Caco-2 (cell line): ENCODE data around the gene TERB1. TPM values are rescaled to one million over a fixed set of nuclear protein-coding genes. Genes with fewer than 3 reads are reported as not detected.

Experiments used
- BruUV-seq: library from RNA; stranded (reverse); fragments of 400-500 nt; replicated peaks from 2 replicates; lab custom pipeline; 2021; lab: Mats Ljungman, UMichigan
- CTCF ChIA-PET: fragments of 300-600 bp; sonication (Branson Sonifier 250); formaldehyde crosslinking; loops from one replicate; lab custom pipeline; 2022; ENCODE audit warnings: antibody characterized with exemption; lab: Charles Lee
- POLR2A ChIA-PET: fragments of 300-600 bp; sonication (Branson Sonifier 250); formaldehyde crosslinking; loops from one replicate; lab custom pipeline; 2022; ENCODE audit warnings: antibody characterized with exemption; lab: Charles Lee
- DNase-seq, 2 experiments: peaks; one replicate each; pipeline versions ENCODE4 v3.0.0 to v3.0.0-alpha.2; 2020 to 2022
- H3K27me3 ChIP-seq: replicated peaks from 2 replicates; pipeline ENCODE4 v1.6.0; 2011; ENCODE audit warnings: low read length; ENCODE audit not compliant: control insufficient read depth, insufficient read depth
- H3K36me3 ChIP-seq: 2 replicates; pipeline ENCODE4 v1.5.1; 2011; ENCODE audit warnings: low read length; ENCODE audit not compliant: control insufficient read depth, insufficient read depth
- H3K4me1 ChIP-seq: fragments of 250-450 bp; sonication (Bioruptor Pico); 2 replicates; pipeline ENCODE4 v1.5.1; 2020; ENCODE audit warnings: mild to moderate bottlenecking
- H3K4me3 ChIP-seq: 2 replicates; pipeline ENCODE4 v1.5.1; 2011; ENCODE audit warnings: low read depth, mild to moderate bottlenecking, control low read depth, low read length
- H3K9me3 ChIP-seq: fragments of 250-450 bp; sonication (Bioruptor Pico); 2 replicates; pipeline ENCODE4 v1.5.1; 2020; ENCODE audit warnings: mild to moderate bottlenecking, moderate library complexity
- H3K27ac Mint-ChIP-seq: one replicate; pipeline ENCODE4 v1.8.0; 2022; ENCODE audit warnings: mixed read lengths; ENCODE audit not compliant: unreplicated experiment
- H3K27me3 Mint-ChIP-seq: one replicate; pipeline ENCODE4 v1.8.0; 2022; ENCODE audit warnings: mixed read lengths; ENCODE audit not compliant: insufficient read depth, unreplicated experiment
- H3K36me3 Mint-ChIP-seq: one replicate; pipeline ENCODE4 v1.8.0; 2022; ENCODE audit warnings: mild to moderate bottlenecking, mixed read lengths; ENCODE audit not compliant: insufficient read depth, unreplicated experiment
- H3K4me1 Mint-ChIP-seq: one replicate; pipeline ENCODE4 v1.8.0; 2022; ENCODE audit warnings: low read depth, mixed read lengths; ENCODE audit not compliant: unreplicated experiment
- H3K4me3 Mint-ChIP-seq: one replicate; pipeline ENCODE4 v1.8.0; 2022; ENCODE audit warnings: mild to moderate bottlenecking, moderate library complexity, mixed read lengths; ENCODE audit not compliant: unreplicated experiment
- H3K9me3 Mint-ChIP-seq: one replicate; pipeline ENCODE4 v1.8.0; 2022; ENCODE audit warnings: mixed read lengths; ENCODE audit not compliant: unreplicated experiment
- intact Hi-C: fragments of 100-400 bp; cut with micrococcal nuclease; formaldehyde crosslinking; loops from one replicate; pipeline ENCODE4 v1.10.0; 2022; ENCODE audit not compliant: unreplicated experiment
- total RNA-seq: library from RNA; stranded (reverse); gene quantifications from 2 replicates; pipeline ENCODE4 v1.2.3, GENCODE V29; 2022
- TF ChIP-seq, protein P1 (sequence below), 2 experiments: fragments of 200-600 bp in 1 of 2; IDR thresholded peaks; 1 replicate in 1 of 2; 2 replicates in 1 of 2; pipeline versions ENCODE4 v1.5.1 to v1.8.0; 2011 to 2022; ENCODE audit warnings: antibody characterized with exemption in 1 of 2, control low read depth in 1 of 2, inconsistent platforms in 1 of 2, low read depth in 1 of 2, low read length in 1 of 2, mild to moderate bottlenecking in 1 of 2, moderate library complexity in 1 of 2; ENCODE audit not compliant: insufficient read depth in 1 of 2, severe bottlenecking in 1 of 2, unreplicated experiment in 1 of 2

Gene TERB1
- total RNA-seq, 1 experiment from 2014 or later: not detected

- peaks cover 23% of the 10 kb centered on the region for H3K4me1 ChIP-seq
- H3K36me3 ChIP-seq: no peaks in the 10 kb centered on the region
- H3K27me3 ChIP-seq: no peaks in the 10 kb centered on the region; the same call in 1 of the 2 replicates
- DNase-seq: peak in 1 of 2 experiments; percentile 24
- Mint-ChIP-seq H3K9me3 (no peaks in the 10 kb centered on the region), H3K4me3 (no peak overlapping the region), H3K36me3 (no peaks in the 10 kb centered on the region), H3K4me1 (peaks cover 21% of the 10 kb centered on the region), H3K27ac (no peak overlapping the region), H3K27me3 (peaks cover 13% of the 10 kb centered on the region)
- ChIA-PET POLR2A (no interaction called here), CTCF (interaction anchor here (1.9 to 5.3 kb wide), 2 partner anchors 15 to 27 kb away, joined by 9 to 45 read pairs; partner anchors contain the start of gene NAE1)
- BruUV-seq: no TSS peak
- intact Hi-C loops: no loop called here
- TF ChIP-seq, protein P1, sequence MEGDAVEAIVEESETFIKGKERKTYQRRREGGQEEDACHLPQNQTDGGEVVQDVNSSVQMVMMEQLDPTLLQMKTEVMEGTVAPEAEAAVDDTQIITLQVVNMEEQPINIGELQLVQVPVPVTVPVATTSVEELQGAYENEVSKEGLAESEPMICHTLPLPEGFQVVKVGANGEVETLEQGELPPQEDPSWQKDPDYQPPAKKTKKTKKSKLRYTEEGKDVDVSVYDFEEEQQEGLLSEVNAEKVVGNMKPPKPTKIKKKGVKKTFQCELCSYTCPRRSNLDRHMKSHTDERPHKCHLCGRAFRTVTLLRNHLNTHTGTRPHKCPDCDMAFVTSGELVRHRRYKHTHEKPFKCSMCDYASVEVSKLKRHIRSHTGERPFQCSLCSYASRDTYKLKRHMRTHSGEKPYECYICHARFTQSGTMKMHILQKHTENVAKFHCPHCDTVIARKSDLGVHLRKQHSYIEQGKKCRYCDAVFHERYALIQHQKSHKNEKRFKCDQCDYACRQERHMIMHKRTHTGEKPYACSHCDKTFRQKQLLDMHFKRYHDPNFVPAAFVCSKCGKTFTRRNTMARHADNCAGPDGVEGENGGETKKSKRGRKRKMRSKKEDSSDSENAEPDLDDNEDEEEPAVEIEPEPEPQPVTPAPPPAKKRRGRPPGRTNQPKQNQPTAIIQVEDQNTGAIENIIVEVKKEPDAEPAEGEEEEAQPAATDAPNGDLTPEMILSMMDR (IDR thresholded peaks at IDR 0.05; ENCODE audit: insufficient read depth in 1 of 2, low read depth in 1 of 2, low read length in 1 of 2, severe bottlenecking in 1 of 2, unreplicated experiment in 1 of 2): no peak
- no peaks in the 10 kb centered on the region for H3K9me3 ChIP-seq
- no peak overlapping the region for H3K4me3 ChIP-seq
Observed at GRCh38 chr16:66845791-66846221, 44.4 kb upstream of the TERB1 start.

- Histone ChIP-seq H3K4me3 (peak overlapping the region; percentile 43), H3K4me1 (peaks cover 23% of the 10 kb centered on the region), H3K36me3 (no peaks in the 10 kb centered on the region), H3K9me3 (no peaks in the 10 kb centered on the region), H3K27me3 (no peaks in the 10 kb centered on the region; the same call in 1 of the 2 replicates)
- POLR2A ChIA-PET: no interaction called here
- peaks cover 13% of the 10 kb centered on the region for H3K27me3 Mint-ChIP-seq
- BruUV-seq: no TSS peak
- peak overlapping the region; percentile 68 for H3K4me3 Mint-ChIP-seq
- no peaks in the 10 kb centered on the region for H3K9me3 Mint-ChIP-seq
- CTCF ChIA-PET: interaction anchor here (1.6 to 5.3 kb wide), 2 partner anchors 14 to 23 kb away, joined by 10 to 45 read pairs; partner anchors contain the start of gene NAE1
- intact Hi-C loops: no loop called here
- H3K36me3 Mint-ChIP-seq: no peaks in the 10 kb centered on the region
- peak in 1 of 2 experiments; percentile 19 for DNase-seq
- no peak overlapping the region for H3K27ac Mint-ChIP-seq
- H3K4me1 Mint-ChIP-seq: peaks cover 21% of the 10 kb centered on the region
- TF ChIP-seq, protein P1 (IDR thresholded peaks at IDR 0.05; ENCODE audit: insufficient read depth in 1 of 2, low read depth in 1 of 2, low read length in 1 of 2, severe bottlenecking in 1 of 2, unreplicated experiment in 1 of 2): no peak
Observed at GRCh38 chr16:66845080-66845410, 43.7 kb upstream of the TERB1 start.

DNA sequence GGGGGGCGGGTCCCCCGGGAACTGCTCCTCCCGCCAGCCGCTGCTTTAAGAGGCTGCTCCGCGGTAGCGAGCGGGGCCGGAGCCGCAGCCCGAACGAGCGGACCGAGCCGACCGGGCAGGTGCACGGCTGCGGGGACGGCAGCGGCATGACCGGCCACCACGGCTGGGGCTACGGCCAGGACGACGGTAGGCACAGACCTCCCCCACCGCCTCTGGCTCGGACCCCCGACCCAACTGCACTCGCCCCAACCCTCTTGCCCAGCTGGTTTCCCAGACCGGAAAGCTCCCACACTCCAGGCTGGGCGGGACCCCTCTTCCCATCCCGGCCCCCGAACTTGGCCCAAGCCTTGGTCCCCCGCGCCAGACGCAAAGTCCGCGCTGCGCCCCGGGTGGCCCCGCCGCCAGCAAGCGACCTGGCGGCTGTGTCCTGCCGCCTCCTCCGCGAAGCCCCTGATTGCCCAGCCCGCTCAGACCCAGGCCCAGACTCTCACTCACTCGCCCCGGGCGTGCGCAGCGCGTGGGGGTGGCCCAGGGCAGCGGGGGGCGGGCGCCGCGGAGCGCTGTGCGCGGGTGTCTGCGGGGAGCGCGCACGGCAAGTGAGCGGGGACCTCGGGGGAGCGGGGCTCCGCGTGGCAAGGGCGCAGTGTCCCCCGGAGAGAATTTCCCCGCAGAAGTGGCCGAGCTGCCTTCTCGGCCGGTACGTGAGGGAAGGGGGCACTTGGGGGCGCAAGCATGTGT lies 43.1 kb upstream of the TERB1 start, which contains the start of gene CA7:
Gene CA7, plus strand, starts transcription at position 73 of the 738 bp plus-strand sequence. Its CDS starts 74 bp downstream, at position 147.
- intact Hi-C loops: no loop called here
- H3K27me3 ChIP-seq: no peaks in the 10 kb centered on the region; the same call in 1 of the 2 replicates
- TF ChIP-seq, protein P1 (IDR thresholded peaks at IDR 0.05; ENCODE audit: insufficient read depth in 1 of 2, low read depth in 1 of 2, low read length in 1 of 2, severe bottlenecking in 1 of 2, unreplicated experiment in 1 of 2): no peak
- Mint-ChIP-seq H3K4me1 (peaks cover 21% of the 10 kb centered on the region), H3K36me3 (no peaks in the 10 kb centered on the region), H3K9me3 (no peaks in the 10 kb centered on the region), H3K27ac (no peak within 1 kb of the TSS), H3K4me3 (peak within 1 kb of the TSS; percentile 68), H3K27me3 (peaks cover 13% of the 10 kb centered on the region)
- DNase-seq: peak in 1 of 2 experiments; percentile 33
- peak within 1 kb of the TSS; percentile 43 for H3K4me3 ChIP-seq
- no TSS peak for BruUV-seq
- H3K4me1 ChIP-seq: peaks cover 23% of the 10 kb centered on the region
- H3K9me3 ChIP-seq: no peaks in the 10 kb centered on the region
- ChIA-PET CTCF (interaction anchor here (1.6 to 5.3 kb wide), 3 partner anchors 14 to 23 kb away, joined by 10 to 45 read pairs (median 26); partner anchors contain the start of gene NAE1), POLR2A (no interaction called here)
- H3K36me3 ChIP-seq: no peaks in the 10 kb centered on the region
